Measurements from ENCODE around the gene DEXI. TPM values are rescaled to one million over a fixed set of nuclear protein-coding genes. Genes with fewer than 3 reads are reported as not detected.

DEXI gene
- total and polyA plus RNA-seq, 2 of the 13 experiments (the other 11 are each of a cell fraction or from before 2014, with no cell fraction given), result 51.5 to 70.4 TPM

DNA sequence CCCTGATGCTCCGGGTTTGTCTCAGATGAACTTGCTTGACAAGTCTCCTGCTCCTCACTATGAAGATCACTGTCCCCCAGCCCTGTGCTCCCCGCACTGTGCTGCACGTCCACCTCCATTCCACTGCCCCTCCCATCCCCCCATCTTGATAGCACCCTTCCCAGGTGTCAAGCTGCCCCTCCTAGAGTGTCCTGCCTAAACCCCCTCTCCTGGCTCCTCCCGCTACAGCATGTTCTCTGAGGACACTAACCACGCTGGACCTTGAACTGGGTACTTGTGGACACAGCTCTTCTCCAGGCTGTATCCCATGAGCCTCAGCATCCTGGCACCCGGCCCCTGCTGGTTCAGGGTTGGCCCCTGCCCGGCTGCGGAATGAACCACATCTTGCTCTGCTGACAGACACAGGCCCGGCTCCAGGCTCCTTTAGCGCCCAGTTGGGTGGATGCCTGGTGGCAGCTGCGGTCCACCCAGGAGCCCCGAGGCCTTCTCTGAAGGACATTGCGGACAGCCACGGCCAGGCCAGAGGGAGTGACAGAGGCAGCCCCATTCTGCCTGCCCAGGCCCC lies 18.5 kb downstream of the DEXI start (continued):
- TF ChIP-seq, protein P1, sequence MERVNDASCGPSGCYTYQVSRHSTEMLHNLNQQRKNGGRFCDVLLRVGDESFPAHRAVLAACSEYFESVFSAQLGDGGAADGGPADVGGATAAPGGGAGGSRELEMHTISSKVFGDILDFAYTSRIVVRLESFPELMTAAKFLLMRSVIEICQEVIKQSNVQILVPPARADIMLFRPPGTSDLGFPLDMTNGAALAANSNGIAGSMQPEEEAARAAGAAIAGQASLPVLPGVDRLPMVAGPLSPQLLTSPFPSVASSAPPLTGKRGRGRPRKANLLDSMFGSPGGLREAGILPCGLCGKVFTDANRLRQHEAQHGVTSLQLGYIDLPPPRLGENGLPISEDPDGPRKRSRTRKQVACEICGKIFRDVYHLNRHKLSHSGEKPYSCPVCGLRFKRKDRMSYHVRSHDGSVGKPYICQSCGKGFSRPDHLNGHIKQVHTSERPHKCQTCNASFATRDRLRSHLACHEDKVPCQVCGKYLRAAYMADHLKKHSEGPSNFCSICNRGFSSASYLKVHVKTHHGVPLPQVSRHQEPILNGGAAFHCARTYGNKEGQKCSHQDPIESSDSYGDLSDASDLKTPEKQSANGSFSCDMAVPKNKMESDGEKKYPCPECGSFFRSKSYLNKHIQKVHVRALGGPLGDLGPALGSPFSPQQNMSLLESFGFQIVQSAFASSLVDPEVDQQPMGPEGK (CRISPR knock-in tag; IDR thresholded peaks at IDR 0.05), result peak; percentile 78
- TF ChIP-seq, protein P2, sequence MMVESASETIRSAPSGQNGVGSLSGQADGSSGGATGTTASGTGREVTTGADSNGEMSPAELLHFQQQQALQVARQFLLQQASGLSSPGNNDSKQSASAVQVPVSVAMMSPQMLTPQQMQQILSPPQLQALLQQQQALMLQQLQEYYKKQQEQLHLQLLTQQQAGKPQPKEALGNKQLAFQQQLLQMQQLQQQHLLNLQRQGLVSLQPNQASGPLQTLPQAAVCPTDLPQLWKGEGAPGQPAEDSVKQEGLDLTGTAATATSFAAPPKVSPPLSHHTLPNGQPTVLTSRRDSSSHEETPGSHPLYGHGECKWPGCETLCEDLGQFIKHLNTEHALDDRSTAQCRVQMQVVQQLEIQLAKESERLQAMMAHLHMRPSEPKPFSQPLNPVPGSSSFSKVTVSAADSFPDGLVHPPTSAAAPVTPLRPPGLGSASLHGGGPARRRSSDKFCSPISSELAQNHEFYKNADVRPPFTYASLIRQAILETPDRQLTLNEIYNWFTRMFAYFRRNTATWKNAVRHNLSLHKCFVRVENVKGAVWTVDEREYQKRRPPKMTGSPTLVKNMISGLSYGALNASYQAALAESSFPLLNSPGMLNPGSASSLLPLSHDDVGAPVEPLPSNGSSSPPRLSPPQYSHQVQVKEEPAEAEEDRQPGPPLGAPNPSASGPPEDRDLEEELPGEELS (CRISPR knock-in tag; IDR thresholded peaks at IDR 0.05), result no peak
- no peak for TF ChIP-seq ARNT (IDR thresholded peaks at IDR 0.05)
- TF ChIP-seq, protein P3, sequence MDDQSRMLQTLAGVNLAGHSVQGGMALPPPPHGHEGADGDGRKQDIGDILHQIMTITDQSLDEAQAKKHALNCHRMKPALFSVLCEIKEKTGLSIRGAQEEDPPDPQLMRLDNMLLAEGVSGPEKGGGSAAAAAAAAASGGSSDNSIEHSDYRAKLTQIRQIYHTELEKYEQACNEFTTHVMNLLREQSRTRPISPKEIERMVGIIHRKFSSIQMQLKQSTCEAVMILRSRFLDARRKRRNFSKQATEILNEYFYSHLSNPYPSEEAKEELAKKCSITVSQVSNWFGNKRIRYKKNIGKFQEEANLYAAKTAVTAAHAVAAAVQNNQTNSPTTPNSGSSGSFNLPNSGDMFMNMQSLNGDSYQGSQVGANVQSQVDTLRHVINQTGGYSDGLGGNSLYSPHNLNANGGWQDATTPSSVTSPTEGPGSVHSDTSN (CRISPR knock-in tag; IDR thresholded peaks at IDR 0.05; ENCODE audit: borderline replicate concordance), result no peak
- no peak for TF ChIP-seq RBM39 (IDR thresholded peaks at IDR 0.05; ENCODE audit: low read depth, low read length, poor library complexity, severe bottlenecking)
- no peak for TF ChIP-seq NBN (conservative IDR thresholded peaks at IDR 0.05)
- no peak for TF ChIP-seq ZNF879 (CRISPR knock-in tag; IDR thresholded peaks at IDR 0.05)
- TF ChIP-seq KLF13 (CRISPR knock-in tag; IDR thresholded peaks at IDR 0.05), result no peak
- no peak for TF ChIP-seq ZNF766 (CRISPR knock-in tag; IDR thresholded peaks at IDR 0.05; ENCODE audit: borderline replicate concordance)
- 0 out of 2 replicates have a peak, but pooled peaks have one; percentile 1 for TF ChIP-seq ZFP90 (CRISPR knock-in tag; IDR thresholded peaks at IDR 0.05; ENCODE audit: borderline replicate concordance)
- TF ChIP-seq ZNF720 (CRISPR knock-in tag; IDR thresholded peaks at IDR 0.05), result no peak
- TF ChIP-seq ZNF441 (CRISPR knock-in tag; IDR thresholded peaks at IDR 0.05; ENCODE audit: borderline replicate concordance), result peak; percentile 65
- no peak for TF ChIP-seq PTBP1 (IDR thresholded peaks at IDR 0.05; ENCODE audit: low read depth, low read length, poor library complexity, severe bottlenecking)
- no peak for TF ChIP-seq NR1H2 (CRISPR knock-in tag; IDR thresholded peaks at IDR 0.05; ENCODE audit: borderline replicate concordance, low read depth)
- TF ChIP-seq, protein P4, sequence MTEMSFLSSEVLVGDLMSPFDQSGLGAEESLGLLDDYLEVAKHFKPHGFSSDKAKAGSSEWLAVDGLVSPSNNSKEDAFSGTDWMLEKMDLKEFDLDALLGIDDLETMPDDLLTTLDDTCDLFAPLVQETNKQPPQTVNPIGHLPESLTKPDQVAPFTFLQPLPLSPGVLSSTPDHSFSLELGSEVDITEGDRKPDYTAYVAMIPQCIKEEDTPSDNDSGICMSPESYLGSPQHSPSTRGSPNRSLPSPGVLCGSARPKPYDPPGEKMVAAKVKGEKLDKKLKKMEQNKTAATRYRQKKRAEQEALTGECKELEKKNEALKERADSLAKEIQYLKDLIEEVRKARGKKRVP (CRISPR knock-in tag; IDR thresholded peaks at IDR 0.05), result no peak
- TF ChIP-seq, protein P5, sequence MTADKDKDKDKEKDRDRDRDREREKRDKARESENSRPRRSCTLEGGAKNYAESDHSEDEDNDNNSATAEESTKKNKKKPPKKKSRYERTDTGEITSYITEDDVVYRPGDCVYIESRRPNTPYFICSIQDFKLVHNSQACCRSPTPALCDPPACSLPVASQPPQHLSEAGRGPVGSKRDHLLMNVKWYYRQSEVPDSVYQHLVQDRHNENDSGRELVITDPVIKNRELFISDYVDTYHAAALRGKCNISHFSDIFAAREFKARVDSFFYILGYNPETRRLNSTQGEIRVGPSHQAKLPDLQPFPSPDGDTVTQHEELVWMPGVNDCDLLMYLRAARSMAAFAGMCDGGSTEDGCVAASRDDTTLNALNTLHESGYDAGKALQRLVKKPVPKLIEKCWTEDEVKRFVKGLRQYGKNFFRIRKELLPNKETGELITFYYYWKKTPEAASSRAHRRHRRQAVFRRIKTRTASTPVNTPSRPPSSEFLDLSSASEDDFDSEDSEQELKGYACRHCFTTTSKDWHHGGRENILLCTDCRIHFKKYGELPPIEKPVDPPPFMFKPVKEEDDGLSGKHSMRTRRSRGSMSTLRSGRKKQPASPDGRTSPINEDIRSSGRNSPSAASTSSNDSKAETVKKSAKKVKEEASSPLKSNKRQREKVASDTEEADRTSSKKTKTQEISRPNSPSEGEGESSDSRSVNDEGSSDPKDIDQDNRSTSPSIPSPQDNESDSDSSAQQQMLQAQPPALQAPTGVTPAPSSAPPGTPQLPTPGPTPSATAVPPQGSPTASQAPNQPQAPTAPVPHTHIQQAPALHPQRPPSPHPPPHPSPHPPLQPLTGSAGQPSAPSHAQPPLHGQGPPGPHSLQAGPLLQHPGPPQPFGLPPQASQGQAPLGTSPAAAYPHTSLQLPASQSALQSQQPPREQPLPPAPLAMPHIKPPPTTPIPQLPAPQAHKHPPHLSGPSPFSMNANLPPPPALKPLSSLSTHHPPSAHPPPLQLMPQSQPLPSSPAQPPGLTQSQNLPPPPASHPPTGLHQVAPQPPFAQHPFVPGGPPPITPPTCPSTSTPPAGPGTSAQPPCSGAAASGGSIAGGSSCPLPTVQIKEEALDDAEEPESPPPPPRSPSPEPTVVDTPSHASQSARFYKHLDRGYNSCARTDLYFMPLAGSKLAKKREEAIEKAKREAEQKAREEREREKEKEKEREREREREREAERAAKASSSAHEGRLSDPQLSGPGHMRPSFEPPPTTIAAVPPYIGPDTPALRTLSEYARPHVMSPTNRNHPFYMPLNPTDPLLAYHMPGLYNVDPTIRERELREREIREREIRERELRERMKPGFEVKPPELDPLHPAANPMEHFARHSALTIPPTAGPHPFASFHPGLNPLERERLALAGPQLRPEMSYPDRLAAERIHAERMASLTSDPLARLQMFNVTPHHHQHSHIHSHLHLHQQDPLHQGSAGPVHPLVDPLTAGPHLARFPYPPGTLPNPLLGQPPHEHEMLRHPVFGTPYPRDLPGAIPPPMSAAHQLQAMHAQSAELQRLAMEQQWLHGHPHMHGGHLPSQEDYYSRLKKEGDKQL (CRISPR knock-in tag; IDR thresholded peaks at IDR 0.05; ENCODE audit: low read depth), result no peak
